GM19328 (cell line): ENCODE measurements around the gene EGFR.

Source experiments
- ATAC-seq: cut with Tn5 transposase; IDR thresholded peaks from one replicate; pipeline ENCODE4 v1.9.1; 2021; ENCODE audit warnings: mild to moderate bottlenecking, moderate library complexity; ENCODE audit not compliant: unreplicated experiment

Gene EGFR

GRCh38 chr7:55240418-55241142 is 221.8 kb downstream of the EGFR start:
- no peak for ATAC-seq

GRCh38 chr7:55241958-55242357 is 223.1 kb downstream of the EGFR start:
- no peak for ATAC-seq

- ATAC-seq, result no peak
These were observed 223.8 kb downstream of the EGFR start for GRCh38 chr7:55242613-55243012.

DNA sequence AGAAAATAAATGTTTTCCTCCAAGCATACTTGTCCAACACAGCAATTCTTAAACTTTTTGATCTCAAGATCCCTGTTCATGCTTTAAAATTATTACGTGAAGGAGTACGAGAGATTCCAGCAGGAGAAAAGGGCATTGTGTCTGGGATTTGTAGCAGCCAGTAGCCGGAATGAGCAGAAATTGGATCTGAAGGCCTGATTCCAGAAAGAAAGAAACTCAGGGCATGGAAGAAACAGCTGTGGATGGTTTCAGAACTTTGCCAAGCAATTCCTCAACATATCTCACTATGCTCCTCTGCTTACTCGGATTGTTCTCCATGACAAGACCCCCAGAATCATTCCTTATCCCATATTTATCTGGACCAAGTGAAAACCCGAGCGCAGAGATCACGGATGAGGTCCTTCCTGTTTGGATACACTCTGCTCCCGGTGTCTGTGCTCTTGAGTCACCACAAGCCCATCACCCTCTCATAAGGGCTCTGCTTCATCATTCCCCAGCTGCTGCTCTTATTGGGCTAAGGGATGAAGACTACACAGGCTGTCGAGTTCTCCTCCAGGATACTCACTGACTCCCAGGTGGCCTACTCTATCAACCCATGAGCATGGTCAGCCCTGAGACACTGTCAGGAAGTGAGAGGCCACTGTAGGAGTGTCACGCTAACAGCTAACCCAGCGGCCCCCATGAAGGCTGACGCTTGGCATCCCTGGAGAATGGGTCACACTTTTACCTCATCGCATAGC is 225.4 kb downstream of the EGFR start:
- no peak for ATAC-seq

- no peak for ATAC-seq
These were observed 226.5 kb downstream of the EGFR start for GRCh38 chr7:55245271-55245723.

DNA sequence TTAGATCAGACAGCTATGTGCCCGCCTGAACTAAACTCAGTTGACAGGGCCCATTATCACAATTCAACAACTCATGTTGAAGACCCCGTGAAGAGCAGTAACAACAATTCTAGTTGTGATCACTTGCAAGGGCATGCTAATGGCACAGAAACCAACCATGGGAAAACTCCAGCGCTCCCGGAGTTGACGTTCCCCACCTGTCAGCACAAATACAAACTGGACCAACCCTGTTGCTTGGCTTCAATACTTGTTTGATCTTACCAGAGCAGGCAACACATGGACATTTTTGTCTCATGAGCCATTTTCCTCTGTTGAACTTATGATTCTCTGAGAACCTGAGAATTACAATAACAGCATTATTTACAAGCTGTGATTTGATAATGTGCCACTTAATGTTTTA is 227.4 kb downstream of the EGFR start:
- ATAC-seq, result no peak

DNA sequence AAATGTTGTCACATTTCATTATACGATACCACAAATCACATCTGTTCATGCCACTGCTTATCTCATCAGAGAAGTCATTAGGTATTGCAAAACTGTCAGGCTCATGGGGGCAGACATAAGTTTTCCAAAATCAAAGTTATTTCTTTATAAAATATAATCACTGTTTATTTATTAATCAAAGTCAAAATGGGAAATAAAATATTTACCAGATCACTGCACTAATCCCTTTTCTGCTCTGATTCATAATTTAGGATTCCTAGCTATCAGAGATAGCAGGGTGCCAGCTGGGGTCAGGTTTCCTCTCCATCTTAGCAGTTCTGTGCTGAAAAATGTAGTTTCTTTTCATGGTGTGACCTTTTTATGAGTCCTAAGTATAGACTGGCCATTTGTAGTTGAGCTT is 228.6 kb downstream of the EGFR start:
- no peak for ATAC-seq

DNA sequence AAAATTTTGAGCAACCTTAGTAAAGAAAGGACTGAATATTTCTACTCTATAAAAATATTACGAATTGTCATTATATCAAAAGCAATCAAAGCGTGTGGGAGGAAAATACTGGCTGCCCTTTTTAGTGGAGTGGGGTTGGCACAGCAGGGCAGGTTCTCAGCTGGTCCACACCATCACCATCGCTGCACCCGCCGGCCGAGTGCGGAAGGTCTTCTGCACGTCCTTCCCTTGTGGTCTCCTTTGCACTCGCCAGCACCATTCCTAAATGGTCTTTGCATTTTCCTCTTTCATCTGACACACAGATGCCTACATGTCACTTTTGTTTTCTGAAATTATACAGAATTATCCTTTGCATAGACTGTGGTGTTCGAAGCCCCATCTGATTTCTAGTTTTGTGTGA is 229.7 kb downstream of the EGFR start:
- no peak for ATAC-seq

- ATAC-seq, result no peak
These were observed 230.5 kb downstream of the EGFR start for GRCh38 chr7:55249332-55249731.

GRCh38 chr7:55250313-55250712 is 231.5 kb downstream of the EGFR start:
- ATAC-seq, result no peak

- ATAC-seq, result no peak
These were observed 232.5 kb downstream of the EGFR start for GRCh38 chr7:55251313-55251712.

GRCh38 chr7:55251911-55252310 is 233.1 kb downstream of the EGFR start:
- no peak for ATAC-seq

- ATAC-seq, result no peak
These were observed 233.6 kb downstream of the EGFR start for GRCh38 chr7:55252386-55252785.

- ATAC-seq, result no peak
These were observed 234.4 kb downstream of the EGFR start for GRCh38 chr7:55253188-55253587.

DNA sequence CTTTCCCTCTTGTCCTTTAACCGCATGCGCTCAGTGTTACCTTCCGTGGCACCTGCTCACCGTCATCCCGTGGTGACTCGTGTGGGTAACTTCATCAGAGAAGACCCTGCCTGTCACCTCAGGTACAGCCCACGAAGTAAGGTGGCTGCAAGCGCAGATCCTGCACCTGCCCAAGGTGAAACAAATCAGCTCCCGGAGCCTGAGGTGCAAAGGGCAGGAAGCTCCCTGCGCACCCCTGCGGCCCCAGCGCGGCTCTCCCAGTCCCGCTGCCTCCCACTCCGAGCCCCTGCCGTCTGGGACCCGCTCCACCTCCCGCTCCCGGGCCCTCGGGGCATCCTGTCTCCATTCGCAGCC is 235.4 kb downstream of the EGFR start:
- no peak for ATAC-seq

- peak; percentile 67 for ATAC-seq
These were observed 236.0 kb downstream of the EGFR start for GRCh38 chr7:55254596-55255495.

- ATAC-seq, result peak; percentile 86
These were observed 237.0 kb downstream of the EGFR start for GRCh38 chr7:55255496-55256445.

- ATAC-seq, result no peak
These were observed 239.8 kb downstream of the EGFR start for GRCh38 chr7:55258631-55259030.

GRCh38 chr7:55260171-55260570 is 241.4 kb downstream of the EGFR start:
- no peak for ATAC-seq

DNA sequence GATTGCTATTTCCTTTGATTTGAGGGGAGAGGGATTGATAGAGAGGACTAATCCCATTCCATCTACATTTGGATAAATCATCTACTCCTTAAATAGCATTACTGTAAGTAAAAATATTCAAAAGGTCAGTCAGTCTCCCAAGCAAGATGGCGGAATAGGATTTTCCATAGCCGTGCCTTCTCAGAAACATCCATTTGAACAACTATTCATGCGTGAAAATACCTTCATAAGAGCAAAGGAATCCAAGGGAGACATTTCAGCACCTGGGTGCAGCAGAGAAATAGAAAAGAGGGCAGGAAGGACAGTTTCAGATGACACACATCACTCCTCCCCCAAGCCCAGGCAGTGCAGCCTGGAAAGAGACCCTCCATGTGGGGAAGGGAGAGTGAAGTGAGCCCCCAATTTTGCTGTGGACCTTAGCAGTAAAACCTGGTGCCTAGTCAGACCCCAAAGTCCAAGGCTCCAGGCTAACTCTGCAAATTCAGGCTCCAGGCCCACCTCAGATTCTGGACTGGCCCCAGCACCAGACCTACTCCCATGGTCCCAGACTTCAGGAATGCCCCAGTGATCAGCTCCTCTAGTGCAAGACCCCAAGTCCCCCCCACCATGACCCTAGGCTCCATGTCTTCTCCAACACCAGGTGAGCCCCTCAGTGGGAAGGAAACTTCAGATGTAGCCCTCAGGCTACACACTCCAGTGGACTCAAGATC is 242.0 kb downstream of the EGFR start:
- ATAC-seq, result no peak
